GM18519 (cell line): ENCODE results near the gene FADS3.
"Not testable (repeated sequence)": the region's sequence is repeated elsewhere in the genome, so short reads cannot be mapped to it uniquely, and the experiment has no call there.

Experiments
- ATAC-seq: cut with Tn5 transposase; IDR thresholded peaks from one replicate; pipeline ENCODE4 v1.9.1; 2021; ENCODE audit warnings: mild to moderate bottlenecking, moderate library complexity; ENCODE audit not compliant: unreplicated experiment, low FRiP score

The FADS3 gene

GRCh38 chr11:61882267-61882666, 9.1 kb downstream of the FADS3 start:
- not testable (repeated sequence) for ATAC-seq

GRCh38 chr11:61881397-61881796, 9.9 kb downstream of the FADS3 start:
- ATAC-seq: no peak

- no peak for ATAC-seq
Measured at GRCh38 chr11:61880454-61880853, 10.9 kb downstream of the FADS3 start.

DNA sequence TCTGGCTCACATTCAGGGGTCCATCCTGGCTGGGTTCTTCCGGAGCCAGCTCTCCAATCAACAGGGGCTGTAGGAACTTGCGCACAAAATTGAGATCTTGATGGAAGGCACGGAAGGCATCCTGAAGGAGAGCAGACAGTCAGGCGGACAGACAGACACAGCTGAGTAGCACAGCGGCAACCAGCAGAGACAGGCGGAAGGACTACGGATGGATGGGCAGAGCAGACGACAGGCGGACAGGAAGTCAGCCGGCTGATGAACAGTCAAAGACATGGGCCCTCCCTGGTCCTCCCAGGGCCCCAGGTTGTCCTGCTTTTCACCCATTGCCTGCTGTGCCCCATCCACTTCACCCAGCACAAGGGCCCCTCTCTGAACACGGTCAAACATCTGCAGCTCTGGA, 11.3 kb downstream of the FADS3 start:
- no peak for ATAC-seq

GRCh38 chr11:61879152-61879551, 12.2 kb downstream of the FADS3 start:
- ATAC-seq: no peak

GRCh38 chr11:61875698-61876097, 15.6 kb downstream of the FADS3 start:
- ATAC-seq: no peak

DNA sequence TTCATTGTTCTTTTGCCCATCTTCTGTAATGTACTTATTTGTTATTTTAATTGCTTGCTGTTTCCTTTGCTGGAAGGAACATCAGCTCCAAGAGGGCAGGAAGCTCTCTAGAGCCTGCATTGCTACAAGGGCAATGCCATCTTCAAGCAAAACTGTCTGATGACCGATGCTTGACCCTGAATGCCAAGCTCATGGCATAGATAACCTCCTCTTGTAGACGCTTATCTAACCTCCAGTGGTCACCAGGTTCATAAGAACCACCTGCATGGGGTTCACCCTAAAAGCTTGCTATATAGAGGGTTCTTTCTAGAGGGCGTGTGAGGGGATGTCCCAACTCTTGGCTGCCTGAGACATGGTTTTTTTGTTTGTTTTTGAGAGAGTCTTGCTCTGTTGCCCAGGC, 16.5 kb downstream of the FADS3 start:
- ATAC-seq: no peak

DNA sequence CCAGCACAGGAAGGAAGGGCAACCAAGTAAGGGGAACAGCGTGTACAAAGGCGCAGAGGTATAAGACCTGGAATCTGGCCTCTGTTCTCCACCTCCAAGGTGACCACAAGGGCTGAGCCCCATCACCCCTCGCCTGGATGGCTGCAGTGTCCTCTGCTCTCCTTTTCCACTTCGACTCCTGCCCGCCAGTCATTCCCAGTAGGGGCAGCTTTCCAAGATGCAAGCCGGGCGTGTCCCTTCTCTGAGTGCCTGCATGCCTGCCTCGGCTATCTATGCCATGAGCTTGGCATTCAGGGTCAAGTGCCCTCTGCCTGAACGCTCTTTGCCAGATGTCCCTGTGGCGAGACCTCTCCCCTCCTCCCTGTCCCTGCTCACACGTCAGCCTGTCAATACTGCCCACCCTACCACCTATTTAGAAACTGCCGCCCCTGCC, 17.0 kb downstream of the FADS3 start:
- ATAC-seq: no peak

DNA sequence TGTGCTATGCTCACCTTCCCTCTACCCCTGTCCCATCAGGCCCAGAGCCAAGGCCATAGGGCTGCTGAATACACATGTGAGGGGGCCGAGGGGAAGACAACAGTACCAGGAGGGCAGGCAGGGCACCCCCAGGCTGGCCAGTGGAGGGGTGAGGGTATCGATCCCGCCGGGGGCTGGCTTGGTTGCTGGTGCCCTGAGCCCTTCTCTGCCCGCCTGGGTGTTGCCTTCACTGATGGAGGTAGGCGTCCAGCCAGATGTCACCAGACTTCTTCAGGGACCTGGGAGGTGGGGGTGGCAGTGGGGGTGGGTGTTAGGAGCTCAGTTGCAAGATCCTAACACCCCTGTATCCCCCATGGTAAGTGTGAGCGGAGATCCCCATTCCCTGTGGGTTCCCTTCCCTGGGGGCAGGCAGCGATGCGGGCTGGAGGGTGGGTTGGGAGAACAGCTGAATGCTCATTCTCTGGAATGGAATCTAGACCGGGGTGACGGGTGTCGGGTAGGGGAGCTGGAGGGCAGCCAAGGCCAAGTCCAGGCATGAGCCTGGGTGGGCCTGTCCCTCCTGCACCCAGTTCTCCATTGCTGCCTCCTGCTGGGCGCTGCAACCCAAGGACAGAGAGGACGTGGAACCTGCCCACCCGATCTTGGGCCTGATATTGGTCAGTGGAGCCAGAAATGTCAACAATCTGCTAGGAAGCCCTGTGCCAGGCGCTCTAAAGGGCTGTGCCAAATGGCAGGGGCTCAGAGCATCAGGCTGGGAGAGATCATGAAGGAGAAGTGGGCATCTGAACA, 17.6 kb downstream of the FADS3 start:
- ATAC-seq: no peak

DNA sequence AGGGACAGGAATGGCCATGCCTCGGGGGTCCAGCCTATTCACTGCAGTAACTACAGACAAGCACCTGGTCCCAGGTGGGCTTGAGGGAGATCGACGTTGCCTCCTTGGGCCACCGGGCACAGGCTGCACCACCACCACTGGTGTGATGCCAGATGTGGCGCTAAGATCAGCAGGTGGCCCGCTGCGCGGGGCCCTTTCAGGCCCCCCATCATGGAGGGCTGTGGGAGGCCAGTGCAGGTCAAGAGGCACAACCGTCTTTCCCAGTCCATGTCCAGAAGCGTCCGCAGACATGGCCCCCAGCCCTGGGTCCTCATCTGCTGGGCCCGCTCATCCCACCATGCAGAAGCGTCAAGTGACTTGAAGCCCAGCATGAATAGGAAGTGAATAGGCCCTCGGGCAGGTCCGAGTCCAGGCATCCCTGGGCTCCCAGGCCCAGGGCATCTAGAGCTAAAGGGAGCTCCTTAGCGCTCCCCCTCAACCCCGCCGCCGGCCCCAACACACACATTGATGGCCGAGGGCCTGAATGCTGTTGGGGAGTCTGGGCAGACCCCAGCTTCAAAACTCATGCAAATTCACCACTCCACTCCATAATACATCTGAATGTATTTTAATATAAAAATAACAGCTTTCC, 18.3 kb downstream of the FADS3 start:
- no peak for ATAC-seq

GRCh38 chr11:61871158-61871597, 20.2 kb downstream of the FADS3 start:
- no peak for ATAC-seq

DNA sequence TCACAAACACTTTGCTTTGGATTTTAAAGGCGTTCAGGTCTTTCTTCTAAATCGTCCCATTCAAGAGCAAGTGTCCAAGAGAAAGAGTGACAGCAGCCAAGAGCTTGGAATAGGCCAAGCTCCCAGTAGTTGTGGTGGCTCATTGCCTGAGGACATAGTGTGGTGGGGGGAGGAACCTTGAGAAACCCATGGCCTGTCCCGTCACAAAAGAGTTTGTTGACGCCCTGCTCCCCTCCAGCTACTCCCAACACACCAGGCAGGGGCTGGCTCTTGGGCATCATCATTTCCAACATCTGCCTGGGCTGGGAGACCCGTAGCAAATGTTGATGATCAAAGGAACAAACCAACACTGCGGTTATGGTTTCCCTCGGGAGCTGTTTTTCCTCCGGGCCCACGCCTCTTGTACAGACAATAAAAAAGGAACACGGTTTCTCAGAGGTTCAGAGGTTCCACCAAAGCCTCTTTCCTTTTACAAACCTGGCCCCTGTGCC, 20.8 kb downstream of the FADS3 start:
- no peak for ATAC-seq

GRCh38 chr11:61869708-61870451, 21.5 kb downstream of the FADS3 start:
- ATAC-seq: no peak

DNA sequence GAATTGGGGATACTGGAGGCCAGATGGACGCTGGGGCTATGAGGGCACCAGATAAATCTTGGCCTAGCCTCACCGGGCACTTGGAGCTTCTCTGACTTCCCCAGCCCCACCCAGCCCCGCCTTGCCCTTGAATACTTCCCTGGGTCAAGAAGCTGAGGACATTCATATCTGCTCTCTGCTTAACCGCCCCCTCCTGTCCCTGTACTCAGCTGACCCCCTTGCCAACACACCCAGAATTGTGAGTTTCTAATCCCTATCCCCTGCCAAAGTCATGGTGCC, 22.0 kb downstream of the FADS3 start:
- no peak for ATAC-seq

- no peak for ATAC-seq
Measured at GRCh38 chr11:61868571-61869428, 22.5 kb downstream of the FADS3 start.

GRCh38 chr11:61866958-61867343, 24.4 kb downstream of the FADS3 start:
- ATAC-seq: no peak

DNA sequence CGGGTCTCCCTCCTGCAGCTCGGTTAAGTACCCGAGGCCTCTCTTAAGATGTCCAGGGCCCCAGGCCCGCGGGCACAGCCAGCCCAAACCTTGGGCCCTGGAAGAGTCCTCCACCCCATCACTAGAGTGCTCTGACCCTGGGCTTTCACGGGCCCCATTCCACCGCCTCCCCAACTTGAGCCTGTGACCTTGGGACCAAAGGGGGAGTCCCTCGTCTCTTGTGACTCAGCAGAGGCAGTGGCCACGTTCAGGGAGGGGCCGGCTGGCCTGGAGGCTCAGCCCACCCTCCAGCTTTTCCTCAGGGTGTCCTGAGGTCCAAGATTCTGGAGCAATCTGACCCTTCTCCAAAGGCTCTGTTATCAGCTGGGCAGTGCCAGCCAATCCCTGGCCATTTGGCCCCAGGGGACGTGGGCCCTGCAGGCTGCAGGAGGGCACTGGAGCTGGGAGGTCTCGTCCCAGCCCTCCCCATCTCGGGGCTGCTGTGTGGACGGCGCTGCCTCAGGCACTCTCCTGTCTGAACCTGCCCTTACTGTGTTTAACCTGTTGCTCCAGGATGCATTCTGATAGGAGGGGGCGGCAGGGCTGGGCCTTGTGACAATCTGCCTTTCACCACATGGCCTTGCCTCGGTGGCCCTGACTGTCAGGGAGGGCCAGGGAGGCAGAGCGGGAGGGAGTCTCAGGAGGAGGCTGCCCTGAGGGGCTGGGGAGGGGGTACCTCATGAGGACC, 25.0 kb downstream of the FADS3 start:
- no peak for ATAC-seq

- ATAC-seq: no peak
Measured at GRCh38 chr11:61864814-61865775, 26.2 kb downstream of the FADS3 start.

- ATAC-seq: no peak
Measured at GRCh38 chr11:61863548-61864081, 27.7 kb downstream of the FADS3 start.
